Mesenchymal stem cell (in vitro differentiated cells and primary cell): Measurements from ENCODE around the gene ZDHHC14.

ENCODE experiments used
- DNase-seq: peaks from one replicate; pipeline ENCODE4 v3.0.0-alpha.2; 2013
- H2AFZ ChIP-seq: one replicate; pipeline ENCODE4 v1.6.1; 2013; ENCODE audit warnings: low read depth, mild to moderate bottlenecking, control low read depth, inconsistent platforms, low read length, moderate library complexity
- H2AK5ac ChIP-seq: 2 replicates; pipeline ENCODE4 v1.6.1; 2013; ENCODE audit warnings: low read length, moderate library complexity, mild to moderate bottlenecking, inconsistent platforms; ENCODE audit not compliant: severe bottlenecking
- H2BK120ac ChIP-seq: one replicate; pipeline ENCODE4 v1.6.1; 2013; ENCODE audit warnings: low read depth, mild to moderate bottlenecking, inconsistent platforms, low read length, moderate library complexity
- H2BK12ac ChIP-seq, 2 experiments: one replicate each; pipeline ENCODE4 v1.6.1; 2013; ENCODE audit warnings: inconsistent platforms in 2 of 2, low read length in 2 of 2, mild to moderate bottlenecking in 2 of 2, moderate library complexity in 2 of 2, control low read depth in 1 of 2
- H2BK15ac ChIP-seq: one replicate; pipeline ENCODE4 v1.6.1; 2013; ENCODE audit warnings: mild to moderate bottlenecking, low read depth, inconsistent platforms; ENCODE audit not compliant: poor library complexity, severe bottlenecking
- H2BK5ac ChIP-seq: 2 replicates; pipeline ENCODE4 v1.6.1; 2013; ENCODE audit warnings: low read depth, mild to moderate bottlenecking, low read length, control low read depth, inconsistent platforms; ENCODE audit not compliant: poor library complexity, severe bottlenecking
- H3K14ac ChIP-seq, 2 experiments: one replicate each; pipeline ENCODE4 v1.6.1; 2013; ENCODE audit warnings: inconsistent platforms in 2 of 2, low read length in 2 of 2, control low read depth in 1 of 2, mild to moderate bottlenecking in 1 of 2, moderate library complexity in 1 of 2
- H3K18ac ChIP-seq, 2 experiments: one replicate each; pipeline ENCODE4 v1.6.1; 2013; ENCODE audit warnings: inconsistent platforms in 2 of 2, low read length in 2 of 2, control low read depth in 1 of 2, low read depth in 1 of 2, mild to moderate bottlenecking in 1 of 2
- H3K23ac ChIP-seq, 2 experiments: one replicate each; pipeline ENCODE4 v1.6.1; 2013; ENCODE audit warnings: inconsistent platforms in 2 of 2, low read length in 2 of 2, mild to moderate bottlenecking in 2 of 2, moderate library complexity in 2 of 2, control low read depth in 1 of 2
- H3K27ac ChIP-seq: 2 replicates; pipeline ENCODE4 v1.5.1; 2013; ENCODE audit warnings: mild to moderate bottlenecking, moderate library complexity, low read length, control low read depth, inconsistent platforms; ENCODE audit not compliant: poor library complexity, severe bottlenecking
- H3K27me3 ChIP-seq, 2 experiments: 2 replicates each; pipeline versions ENCODE4 v1.6.1 to v1.7.0; 2013; ENCODE audit warnings: low read length in 2 of 2, mild to moderate bottlenecking in 2 of 2, moderate library complexity in 2 of 2, control low read depth in 1 of 2, inconsistent platforms in 1 of 2; ENCODE audit not compliant: control insufficient read depth in 1 of 2, insufficient read depth in 1 of 2
- H3K36me3 ChIP-seq, 2 experiments: 2 replicates each; pipeline versions ENCODE4 v1.6.1 to v1.7.0; 2013; ENCODE audit warnings: low read length in 2 of 2, control low read depth in 1 of 2, inconsistent platforms in 1 of 2, low read depth in 1 of 2, mild to moderate bottlenecking in 1 of 2; ENCODE audit not compliant: insufficient read depth in 2 of 2, control insufficient read depth in 1 of 2
- H3K4ac ChIP-seq, 2 experiments: one replicate each; pipeline ENCODE4 v1.6.1; 2013; ENCODE audit warnings: inconsistent platforms in 2 of 2, low read length in 2 of 2, mild to moderate bottlenecking in 2 of 2, moderate library complexity in 2 of 2, control low read depth in 1 of 2, low read depth in 1 of 2
- H3K4me1 ChIP-seq: 2 replicates; pipeline ENCODE4 v1.6.1; 2013; ENCODE audit warnings: low read depth, low read length, control low read depth; ENCODE audit not compliant: control insufficient read depth, insufficient read depth
- H3K4me2 ChIP-seq: 2 replicates; pipeline ENCODE4 v1.6.1; 2013; ENCODE audit warnings: low read length, mild to moderate bottlenecking, inconsistent platforms; ENCODE audit not compliant: poor library complexity, severe bottlenecking
- H3K4me3 ChIP-seq, 2 experiments: 2 replicates each; pipeline versions ENCODE4 v1.5.1 to v1.7.0; 2013; ENCODE audit warnings: low read length in 2 of 2, mild to moderate bottlenecking in 2 of 2, control low read depth in 1 of 2, low read depth in 1 of 2; ENCODE audit not compliant: insufficient read depth in 1 of 2
- H3K79me1 ChIP-seq: replicated peaks from 2 replicates; pipeline ENCODE4 v1.6.1; 2013; ENCODE audit warnings: mild to moderate bottlenecking, control low read depth, low read length, inconsistent platforms; ENCODE audit not compliant: poor library complexity, severe bottlenecking
- H3K9ac ChIP-seq: 2 replicates; pipeline ENCODE4 v1.7.0; 2013; ENCODE audit warnings: mild to moderate bottlenecking, low read length, moderate library complexity
- H3K9me3 ChIP-seq: 2 replicates; pipeline ENCODE4 v1.7.0; 2013; ENCODE audit warnings: mild to moderate bottlenecking, low read length; ENCODE audit not compliant: control insufficient read depth
- H4K8ac ChIP-seq: one replicate; pipeline ENCODE4 v1.6.1; 2013; ENCODE audit warnings: inconsistent platforms, mild to moderate bottlenecking, low read length, moderate library complexity
- H4K91ac ChIP-seq: one replicate; pipeline ENCODE4 v1.6.1; 2013; ENCODE audit warnings: mild to moderate bottlenecking, low read length, inconsistent platforms
- WGBS: methylation state at CpG from one replicate; pipeline ENCODE4 v1.1.7; 2013; ENCODE audit warnings: mixed read lengths; 5-methylcytosine and 5-hydroxymethylcytosine counted together

The ZDHHC14 gene

DNA sequence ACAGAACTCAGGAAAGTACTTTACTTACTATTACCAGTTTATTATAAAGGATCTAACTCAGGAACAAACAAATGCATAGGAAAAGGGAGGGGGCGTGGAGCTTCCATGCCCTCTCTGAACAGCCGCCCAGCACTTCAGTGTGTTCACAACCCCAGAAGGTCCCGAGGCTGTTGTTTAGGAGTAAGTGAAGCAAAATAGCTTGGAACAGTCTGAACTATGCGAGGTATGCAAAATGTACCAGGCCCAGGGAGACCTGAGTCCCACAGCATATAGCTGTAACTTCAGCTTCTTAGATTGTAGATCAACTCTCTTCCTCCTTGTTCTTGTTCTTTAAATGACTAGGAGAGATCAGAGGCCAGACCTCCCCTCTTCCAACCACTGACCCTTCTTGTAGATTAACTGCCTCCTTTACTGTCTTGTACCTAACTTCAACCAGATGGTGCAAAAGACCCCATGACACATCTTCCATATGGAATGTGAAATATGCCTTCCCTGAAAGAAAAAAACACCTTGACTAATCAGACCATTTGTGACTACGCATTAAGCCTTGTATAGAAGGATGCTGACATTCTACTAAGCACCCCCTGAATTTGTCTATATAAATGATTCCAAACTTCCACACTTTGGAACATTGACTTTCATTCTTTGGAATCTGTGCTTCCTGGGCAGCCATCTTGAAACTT, 343.3 kb downstream of the ZDHHC14 start:
- H3K36me3 ChIP-seq: peaks cover 0 to 7% of the 10 kb centered on the region in 2 experiments
- H3K18ac ChIP-seq: no peak overlapping the region
- H2BK15ac ChIP-seq: no peak overlapping the region
- peaks cover 0 to 3% of the 10 kb centered on the region in 2 experiments for H3K27me3 ChIP-seq
- DNase-seq: no peak
- 82% methylated on average over 5 of the region's 5 CpGs for WGBS
- H3K79me1 ChIP-seq: no peaks in the 10 kb centered on the region
- H3K4me1 ChIP-seq: peaks cover 2% of the 10 kb centered on the region
- no peak overlapping the region for H2AK5ac ChIP-seq
- H2BK120ac ChIP-seq: no peak overlapping the region
- no peak overlapping the region for H3K27ac ChIP-seq
- no peak overlapping the region for H2AFZ ChIP-seq
- no peak overlapping the region for H3K4me3 ChIP-seq
- no peak overlapping the region for H3K4me2 ChIP-seq
- H3K23ac ChIP-seq: no peak overlapping the region
- H3K4ac ChIP-seq: no peak overlapping the region
- H4K8ac ChIP-seq: no peak overlapping the region
- peaks cover 23% of the 10 kb centered on the region for H3K9me3 ChIP-seq
- no peak overlapping the region for H2BK5ac ChIP-seq
- H3K14ac ChIP-seq: no peak overlapping the region
- H3K9ac ChIP-seq: no peak overlapping the region
- no peak overlapping the region for H4K91ac ChIP-seq
- no peak overlapping the region for H2BK12ac ChIP-seq

DNA sequence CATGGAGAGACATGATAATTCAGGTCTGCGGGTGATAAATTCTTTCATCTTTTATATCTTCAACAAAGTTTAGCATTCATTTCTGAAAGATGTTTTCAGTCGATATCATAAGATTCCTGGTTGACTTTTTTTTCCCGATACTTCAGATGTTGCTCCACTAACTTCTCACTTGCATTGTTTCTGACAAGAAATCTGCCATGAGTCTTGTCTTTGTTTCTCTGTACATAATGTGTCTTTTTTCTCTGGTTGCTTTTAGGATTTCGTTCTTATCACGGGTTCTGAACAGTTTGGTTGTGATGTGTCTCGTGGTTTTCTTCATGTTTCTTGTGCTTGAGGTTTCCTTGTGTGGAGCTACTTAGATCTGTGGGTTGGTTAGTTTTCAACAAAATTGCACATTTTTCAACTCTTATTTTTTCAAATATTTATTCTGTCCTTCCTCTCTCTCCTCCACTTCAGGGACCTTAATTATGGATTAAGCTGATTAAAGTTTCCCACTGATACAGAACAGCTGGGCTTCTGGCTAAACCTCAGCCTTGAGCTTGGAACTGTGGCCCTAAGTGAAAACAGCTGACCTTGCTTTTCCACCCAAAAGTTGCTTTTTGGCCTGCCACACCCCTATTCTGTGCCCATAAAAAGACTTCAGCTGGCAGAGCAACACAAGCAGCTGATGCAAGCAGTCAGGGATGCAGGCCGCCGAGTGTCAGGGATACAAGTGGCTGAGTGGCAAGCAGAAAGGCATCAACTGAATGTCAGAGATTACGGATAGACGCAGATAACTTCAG, 344.2 kb downstream of the ZDHHC14 start:
- 94% methylated on average over 9 of the region's 10 CpGs for WGBS
- DNase-seq: no peak

DNA sequence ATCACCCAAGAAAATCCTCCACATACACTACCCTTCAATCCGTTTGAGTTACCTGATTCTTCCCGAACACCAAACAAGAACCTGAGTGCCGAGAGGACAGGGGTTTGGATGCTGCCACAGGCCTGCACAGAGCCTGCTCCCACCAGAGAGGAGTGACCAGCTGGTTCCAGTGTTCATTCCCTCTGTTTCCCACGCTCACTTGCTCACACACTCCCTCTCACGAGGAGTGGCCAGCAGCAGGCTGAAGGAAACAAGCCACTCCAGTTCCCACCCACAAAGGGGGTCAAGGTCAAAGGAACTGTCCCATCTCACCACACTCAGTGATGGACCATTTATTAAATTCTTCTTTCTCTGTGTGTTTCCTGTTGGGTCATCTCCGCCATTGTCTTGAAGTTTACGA, 344.8 kb downstream of the ZDHHC14 start:
- Histone ChIP-seq H3K79me1 (no peaks in the 10 kb centered on the region), H3K4ac (no peak overlapping the region), H2BK12ac (no peak overlapping the region), H4K8ac (no peak overlapping the region), H3K27ac (no peak overlapping the region), H3K14ac (no peak overlapping the region), H2BK120ac (no peak overlapping the region), H2BK5ac (no peak overlapping the region), H2AK5ac (peak overlapping the region; percentile 70), H2AFZ (no peak overlapping the region), H3K18ac (no peak overlapping the region), H3K4me2 (no peak overlapping the region), H3K4me1 (peaks cover 2% of the 10 kb centered on the region), H3K9me3 (peaks cover 23% of the 10 kb centered on the region), H3K27me3 (peaks cover 0 to 3% of the 10 kb centered on the region in 2 experiments), H3K23ac (no peak overlapping the region), H3K36me3 (peaks cover 0 to 7% of the 10 kb centered on the region in 2 experiments), H4K91ac (no peak overlapping the region), H2BK15ac (no peak overlapping the region), H3K9ac (no peak overlapping the region), H3K4me3 (no peak overlapping the region)
- WGBS: 91% methylated on average over 7 of the region's 7 CpGs
- no peak for DNase-seq

More for the DNA sequence above, 344.2 kb downstream of the ZDHHC14 start:
- Histone ChIP-seq H3K9ac (no peak overlapping the region), H2BK5ac (no peak overlapping the region), H3K4me2 (no peak overlapping the region), H3K23ac (no peak overlapping the region), H3K36me3 (peaks cover 0 to 7% of the 10 kb centered on the region in 2 experiments), H2AK5ac (no peak overlapping the region), H2BK12ac (no peak overlapping the region), H3K4me3 (no peak overlapping the region), H2BK120ac (no peak overlapping the region), H3K79me1 (no peaks in the 10 kb centered on the region), H3K4ac (no peak overlapping the region), H3K4me1 (peaks cover 2% of the 10 kb centered on the region), H2AFZ (no peak overlapping the region), H2BK15ac (no peak overlapping the region), H3K9me3 (peaks cover 23% of the 10 kb centered on the region), H3K27me3 (peaks cover 0 to 3% of the 10 kb centered on the region in 2 experiments), H3K14ac (no peak overlapping the region), H3K18ac (no peak overlapping the region), H4K91ac (no peak overlapping the region), H4K8ac (no peak overlapping the region), H3K27ac (no peak overlapping the region)

DNA sequence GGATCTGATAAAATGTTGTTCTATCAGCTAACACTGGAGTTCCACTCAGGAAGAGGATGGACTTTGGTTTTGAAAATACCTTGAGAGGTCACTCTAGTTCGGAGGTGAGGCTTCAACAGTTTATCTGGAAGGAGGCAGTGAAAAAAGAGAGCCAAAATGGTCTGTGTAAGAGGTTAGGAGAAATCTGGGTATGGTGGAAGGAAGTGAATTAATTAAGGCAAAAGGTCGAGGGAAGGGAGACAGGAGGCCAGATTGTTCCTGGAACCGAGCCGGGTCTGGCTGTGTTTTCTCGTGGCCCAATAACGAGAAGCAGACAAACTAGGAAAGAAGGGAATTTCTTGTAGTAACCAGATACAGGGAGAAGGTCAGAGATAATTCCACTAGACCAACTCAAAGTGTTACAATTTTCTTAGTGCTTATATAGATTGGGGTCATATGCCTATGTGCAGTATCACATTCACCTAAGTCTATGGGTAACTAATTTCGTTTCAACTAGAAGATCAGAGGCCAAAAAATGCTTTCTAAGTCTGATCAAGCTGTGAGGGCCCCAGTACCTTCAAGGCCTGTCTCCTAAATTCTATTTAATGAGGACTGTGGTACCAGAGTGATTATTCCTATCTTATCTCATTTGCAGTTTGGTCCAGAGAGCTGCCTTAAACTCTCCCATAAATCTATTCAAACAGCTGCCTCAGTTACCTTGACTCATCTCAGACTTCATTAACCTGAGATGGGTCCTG, 346.1 kb downstream of the ZDHHC14 start:
- Histone ChIP-seq H3K36me3 (peaks cover 0 to 10% of the 10 kb centered on the region in 2 experiments), H2BK120ac (no peak overlapping the region), H4K91ac (no peak overlapping the region), H2AK5ac (no peak overlapping the region), H3K9me3 (peaks cover 23% of the 10 kb centered on the region), H2BK5ac (no peak overlapping the region), H2BK15ac (no peak overlapping the region), H3K4me2 (no peak overlapping the region), H3K4ac (no peak overlapping the region), H3K27me3 (no peaks in the 10 kb centered on the region), H3K27ac (no peak overlapping the region), H3K23ac (no peak overlapping the region), H3K4me3 (no peak overlapping the region), H3K4me1 (peaks cover 2% of the 10 kb centered on the region), H4K8ac (no peak overlapping the region), H3K79me1 (no peaks in the 10 kb centered on the region), H3K9ac (peak overlapping the region; percentile 30), H3K14ac (no peak overlapping the region), H3K18ac (no peak overlapping the region), H2BK12ac (no peak overlapping the region), H2AFZ (no peak overlapping the region)
- WGBS: 72% methylated on average over 7 of the region's 7 CpGs
- DNase-seq: no peak
